GM12891 (cell line): Measurements from ENCODE around the gene TMPRSS11F.

Experiments used
- DNase-seq: peaks from one replicate; pipeline ENCODE4 v3.0.0; 2011; ENCODE audit warnings: low spot score; ENCODE audit not compliant: insufficient read length
- FAIRE-seq: peaks from 2 replicates; lab custom pipeline; 2011; peaks lifted over from hg19 to GRCh38; lab: Jason Lieb, UNC
- PAX5 ChIP-seq: IDR thresholded peaks from 2 replicates; pipeline ENCODE4 v1.6.1; 2011; ENCODE audit warnings: low read length, moderate library complexity, mild to moderate bottlenecking; ENCODE audit not compliant: insufficient read depth, severe bottlenecking
- POLR2A ChIP-seq: IDR thresholded peaks from 2 replicates; pipeline ENCODE4 v1.6.1; 2011; ENCODE audit warnings: low read depth, low read length, control low read depth
- POLR2AphosphoS5 ChIP-seq: IDR thresholded peaks from 2 replicates; pipeline ENCODE4 v1.6.1; 2011; ENCODE audit warnings: low read depth, low read length, control low read depth
- POU2F2 ChIP-seq: IDR thresholded peaks from 2 replicates; pipeline ENCODE4 v1.6.1; 2011; ENCODE audit warnings: low read depth, mild to moderate bottlenecking, control low read depth, low read length, moderate library complexity
- SPI1 ChIP-seq: IDR thresholded peaks from 2 replicates; pipeline ENCODE4 v1.6.1; 2011; ENCODE audit warnings: low read depth, low read length, control low read depth
- TAF1 ChIP-seq: IDR thresholded peaks from 2 replicates; pipeline ENCODE4 v1.6.1; 2011; ENCODE audit warnings: low read depth, low read length, control low read depth

TMPRSS11F gene

DNA sequence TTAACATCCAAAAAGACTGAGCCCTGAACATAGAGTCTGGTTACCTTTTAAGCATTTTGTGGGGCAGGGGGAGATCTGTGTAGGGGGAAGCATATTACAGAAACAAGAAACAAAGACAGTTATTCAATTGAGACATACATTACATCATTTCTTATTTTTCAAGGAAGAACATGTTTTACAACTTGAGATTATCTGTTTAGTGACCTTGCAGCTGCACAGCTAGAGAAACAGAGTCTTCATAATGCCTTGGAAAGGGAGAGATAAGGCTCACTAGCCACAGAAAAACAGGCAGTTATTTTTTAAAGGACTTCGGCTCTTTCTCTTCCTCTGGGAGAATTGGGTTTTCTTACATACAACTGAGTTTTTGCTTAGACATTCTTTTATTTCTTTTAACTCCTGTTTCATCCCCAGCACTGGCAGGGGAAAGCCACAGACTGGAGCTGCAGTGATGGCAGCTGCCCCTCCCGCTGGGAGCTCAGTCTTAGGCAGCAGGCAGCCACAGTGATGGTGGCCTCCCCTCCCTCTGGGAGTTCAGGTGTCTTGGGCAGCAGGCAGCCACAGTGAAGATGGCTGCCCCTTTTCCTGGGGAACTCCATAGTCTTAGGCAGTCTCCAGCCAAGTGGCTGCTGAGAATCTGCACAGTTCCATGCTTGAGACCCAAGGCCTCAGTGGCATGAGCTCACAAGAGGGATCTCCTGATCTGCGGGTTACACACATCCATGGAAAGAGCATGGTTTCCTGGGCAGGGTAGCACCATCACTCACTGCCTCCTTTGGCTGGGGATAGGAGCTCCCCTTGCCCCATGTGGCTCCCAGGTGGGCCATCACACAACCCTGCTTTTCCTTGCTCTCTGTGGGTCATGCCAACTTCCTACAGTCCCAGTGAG is 19.4 kb upstream of the TMPRSS11F start:
- no peak for DNase-seq
- no peak for TF ChIP-seq SPI1
- no peak for TF ChIP-seq TAF1
- TF ChIP-seq POLR2AphosphoS5 = no peak
- TF ChIP-seq PAX5 = no peak
- TF ChIP-seq POU2F2 = no peak
- no peak for TF ChIP-seq POLR2A
- no peak for FAIRE-seq

DNA sequence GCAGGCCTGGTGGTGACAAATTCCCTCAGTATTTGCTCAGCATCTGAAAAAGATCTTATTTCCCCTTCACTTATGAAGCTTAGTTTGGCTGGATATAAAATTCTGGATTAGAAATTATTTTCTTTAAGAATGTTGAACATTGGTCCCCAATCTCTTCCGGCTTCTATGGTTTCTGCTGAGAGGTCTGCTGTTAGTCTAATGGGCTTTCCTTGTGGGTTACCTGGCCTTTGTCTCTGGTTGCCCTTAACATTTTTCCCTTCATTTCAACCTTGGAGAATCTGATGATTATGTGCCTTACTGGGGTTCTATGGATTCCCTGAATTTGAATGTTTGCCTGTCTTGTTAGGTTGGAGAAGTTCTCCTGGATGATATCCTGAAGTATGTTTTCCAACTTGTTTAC is 17.4 kb upstream of the TMPRSS11F start:
- FAIRE-seq = no peak
- no peak for DNase-seq
- TF ChIP-seq PAX5 (no peak), SPI1 (no peak), POLR2A (no peak), POU2F2 (no peak), TAF1 (no peak)

DNA sequence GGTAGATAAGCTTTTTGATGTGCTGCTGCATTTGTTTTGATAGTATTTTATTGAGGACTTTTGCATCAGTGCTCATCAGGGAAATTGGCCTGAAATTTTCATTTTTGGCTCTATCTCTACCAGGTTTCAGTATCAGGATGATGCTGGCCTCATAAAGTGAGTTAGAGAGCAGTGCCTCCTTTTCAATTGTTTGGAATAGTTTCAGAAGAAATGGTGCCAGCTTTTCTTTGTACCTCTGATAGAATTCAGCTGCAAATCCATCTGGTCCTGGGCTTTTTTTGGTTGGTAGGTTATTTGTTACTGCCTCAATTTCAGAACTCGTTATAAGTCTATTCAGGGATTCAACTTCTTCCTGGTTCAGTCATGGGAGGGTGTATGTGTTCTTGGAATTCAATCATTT is 15.6 kb upstream of the TMPRSS11F start:
- FAIRE-seq = no peak
- no peak for DNase-seq
- TF ChIP-seq SPI1 (no peak), POLR2AphosphoS5 (no peak), TAF1 (no peak), PAX5 (no peak), POLR2A (no peak), POU2F2 (no peak)

DNA sequence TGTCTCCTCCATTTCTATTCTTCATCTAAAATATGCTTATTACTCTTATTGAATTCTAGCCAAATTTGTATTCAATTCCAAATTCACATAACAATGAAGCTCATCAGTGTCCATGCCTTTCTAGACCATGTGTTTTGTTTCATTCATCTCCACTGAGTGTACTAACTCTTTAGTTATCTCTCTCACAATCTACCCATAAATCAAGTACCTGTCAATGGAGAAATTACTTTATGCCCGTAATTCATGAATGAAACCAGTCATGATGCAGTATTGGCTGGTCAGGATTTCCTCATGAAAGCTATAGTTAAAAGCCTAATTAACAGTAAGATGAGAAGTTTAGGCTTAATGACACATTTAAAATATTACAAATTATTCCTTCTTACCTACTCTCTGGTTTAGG is 12.2 kb upstream of the TMPRSS11F start:
- TF ChIP-seq POLR2A (no peak), SPI1 (no peak), POU2F2 (no peak), TAF1 (no peak), PAX5 (no peak), POLR2AphosphoS5 (no peak)
- DNase-seq (no peak), FAIRE-seq (no peak)

DNA sequence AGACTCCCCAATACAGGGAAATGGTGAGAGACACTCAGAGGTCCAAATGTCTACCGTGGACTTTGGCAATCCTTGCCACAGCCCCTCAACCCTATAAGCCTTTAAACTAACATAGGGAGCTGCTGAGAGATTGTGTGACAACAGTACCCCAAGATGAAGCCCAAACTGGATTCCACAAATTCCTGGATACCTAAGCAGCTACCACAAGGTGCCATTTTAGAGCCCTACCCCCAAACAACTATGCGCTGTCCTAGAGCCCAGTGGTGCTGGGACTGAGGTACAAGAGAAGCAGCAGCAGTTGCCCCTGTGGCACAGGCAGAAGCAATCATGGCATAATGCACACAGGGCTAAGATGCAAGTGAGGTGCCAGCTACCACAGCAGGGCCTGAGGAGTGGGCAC is 2.7 kb upstream of the TMPRSS11F start:
- FAIRE-seq (no peak), DNase-seq (no peak)
- TF ChIP-seq POU2F2 (no peak), PAX5 (no peak), TAF1 (no peak), SPI1 (no peak), POLR2A (no peak), POLR2AphosphoS5 (no peak)

DNA sequence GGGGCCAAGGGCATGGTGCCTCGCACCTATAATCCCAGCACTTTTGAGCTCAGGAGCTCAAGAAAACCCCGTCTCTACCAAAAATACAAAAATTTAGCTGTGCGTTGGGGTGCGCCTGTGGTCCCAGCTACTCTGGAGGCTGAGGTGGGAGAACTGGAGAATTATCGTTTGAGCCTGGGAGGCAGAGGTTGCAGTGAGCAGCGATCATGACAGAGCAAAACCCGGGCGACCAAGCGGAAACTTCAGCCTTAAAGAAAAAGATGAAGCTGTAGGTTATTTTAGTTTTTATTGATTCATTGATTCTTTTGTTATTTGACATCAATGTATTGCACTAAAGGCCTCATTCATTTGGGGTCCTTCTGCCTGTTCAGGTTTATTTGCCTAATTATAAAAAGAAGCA is 5.4 kb downstream of the TMPRSS11F start:
- no peak for TF ChIP-seq POU2F2
- no peak for TF ChIP-seq SPI1
- no peak for TF ChIP-seq TAF1
- TF ChIP-seq PAX5 = no peak
- TF ChIP-seq POLR2AphosphoS5 = no peak
- TF ChIP-seq POLR2A = no peak
- FAIRE-seq (no peak), DNase-seq (no peak)

DNA sequence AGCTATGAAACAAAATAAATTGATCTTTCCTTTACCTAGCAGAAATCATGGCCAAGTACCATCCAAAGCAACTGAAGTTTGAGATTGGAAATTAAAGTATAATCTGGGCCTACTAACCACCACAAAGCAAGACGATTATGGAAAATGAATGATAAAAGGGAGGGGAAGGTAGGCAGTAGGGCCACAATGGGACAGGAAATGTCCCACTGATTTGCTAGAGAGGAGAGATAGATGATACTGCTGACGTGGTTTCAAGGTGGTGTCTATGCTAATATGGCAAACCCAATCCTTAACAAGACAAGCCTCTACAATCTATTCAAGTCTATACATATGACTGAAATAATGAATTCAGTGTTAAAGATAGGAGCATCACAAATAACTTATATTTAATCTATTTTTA is 6.1 kb downstream of the TMPRSS11F start:
- no peak for TF ChIP-seq POU2F2
- TF ChIP-seq TAF1 = no peak
- no peak for TF ChIP-seq SPI1
- TF ChIP-seq POLR2AphosphoS5 = no peak
- TF ChIP-seq POLR2A = no peak
- no peak for TF ChIP-seq PAX5

DNA sequence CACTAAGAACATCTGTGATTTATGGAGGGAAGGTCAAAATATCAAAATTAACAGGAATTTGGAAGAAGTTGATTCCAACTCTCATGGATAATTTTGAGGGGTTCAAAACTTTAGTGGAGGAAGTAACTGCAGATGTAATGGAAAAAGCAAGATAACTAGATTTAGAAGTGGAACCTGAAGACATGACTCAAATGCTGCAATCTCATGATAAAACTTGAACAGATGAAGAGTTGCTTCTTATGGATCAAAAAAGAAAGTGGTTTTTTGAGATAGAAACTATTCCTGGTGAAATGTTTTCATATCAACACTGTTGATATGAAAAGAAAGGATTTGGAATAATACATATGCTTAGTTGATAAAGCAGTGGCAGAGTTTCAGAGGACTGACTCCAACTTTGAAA is 9.7 kb downstream of the TMPRSS11F start:
- FAIRE-seq (no peak), DNase-seq (no peak)
- TF ChIP-seq TAF1 = no peak
- TF ChIP-seq POU2F2 = no peak
- TF ChIP-seq POLR2A = no peak
- TF ChIP-seq POLR2AphosphoS5 = no peak
- no peak for TF ChIP-seq SPI1
- TF ChIP-seq PAX5 = no peak

More for the DNA sequence above, 6.1 kb downstream of the TMPRSS11F start:
- FAIRE-seq = no peak
- no peak for DNase-seq

DNA sequence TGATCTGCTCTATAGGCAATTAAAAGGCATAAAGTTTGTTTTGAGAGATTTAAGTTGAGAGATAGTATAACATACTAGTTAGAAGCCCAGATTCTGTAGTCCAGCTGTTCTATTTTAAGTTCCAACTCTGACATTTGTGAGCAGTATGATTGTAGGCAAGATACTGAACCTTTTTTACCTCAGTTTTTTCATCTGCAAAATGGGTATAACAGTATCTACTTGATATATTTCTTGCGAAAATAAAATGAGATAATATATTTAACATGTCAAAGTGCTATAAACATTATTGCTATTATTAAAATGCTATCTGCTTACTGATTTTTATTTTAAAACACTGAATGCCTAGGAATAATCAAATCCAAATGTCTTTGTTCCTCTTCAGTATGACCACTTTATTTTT is 19.2 kb downstream of the TMPRSS11F start:
- FAIRE-seq = no peak
- DNase-seq = no peak
- no peak for TF ChIP-seq TAF1

DNA sequence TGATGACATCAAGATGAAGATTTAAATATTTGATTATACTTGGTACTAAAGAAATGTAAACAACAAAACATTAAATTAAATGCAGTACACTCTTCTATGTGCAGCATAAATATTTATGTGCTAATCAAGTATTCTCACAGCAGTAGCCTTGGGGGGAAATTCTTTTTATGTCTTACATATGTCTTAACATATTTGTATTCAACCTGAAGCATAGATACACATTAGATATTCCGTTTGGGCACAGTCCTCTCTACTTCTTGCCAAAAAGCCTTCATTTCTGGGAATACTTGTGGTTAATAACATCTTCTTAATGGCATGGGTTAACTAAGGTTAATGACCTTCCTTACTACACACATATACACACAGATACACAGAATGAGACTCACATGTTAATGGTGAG is 19.8 kb downstream of the TMPRSS11F start:
- TF ChIP-seq POU2F2 = no peak
- TF ChIP-seq SPI1 = no peak
- TF ChIP-seq POLR2AphosphoS5 = no peak
- TF ChIP-seq PAX5 = no peak
- no peak for TF ChIP-seq TAF1
- no peak for FAIRE-seq
- no peak for DNase-seq

DNA sequence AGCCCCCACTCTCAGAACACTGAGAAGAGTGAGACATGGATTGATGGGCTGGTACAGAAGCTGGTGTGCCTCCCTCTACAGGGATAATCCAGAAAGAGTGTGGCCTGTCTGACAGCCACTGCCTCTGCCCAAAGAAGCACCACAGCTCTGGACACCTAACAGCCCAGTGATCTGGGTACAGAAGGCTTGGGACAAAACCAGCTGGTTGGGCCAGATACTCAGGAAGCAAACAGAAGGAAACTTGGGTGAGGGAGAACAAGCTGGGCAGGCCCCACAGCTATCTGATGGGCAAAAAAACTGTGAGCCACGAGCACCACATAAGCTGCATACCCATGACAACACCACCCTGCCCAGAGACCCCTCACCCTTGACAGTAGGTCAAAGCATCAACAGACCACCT is 46.9 kb downstream of the TMPRSS11F start:
- TF ChIP-seq POU2F2 (no peak), POLR2A (no peak), TAF1 (no peak), POLR2AphosphoS5 (no peak), SPI1 (no peak), PAX5 (no peak)
- DNase-seq (no peak), FAIRE-seq (no peak)
